ENCODE data around the gene TUBB4A. TPM values are rescaled to one million over a fixed set of nuclear protein-coding genes. Genes with fewer than 3 reads are reported as not detected.

Gene TUBB4A
- polyA plus RNA-seq, 1 donor from 2014 or later: 17.8 TPM

- no peaks in the 10 kb centered on the region for H3K9me2 ChIP-seq (ENCODE audit: insufficient read depth, low read length)
Observed at GRCh38 chr19:6446452-6446851, 55.7 kb downstream of the TUBB4A start.

More at GRCh38 chr19:6446452-6446851, 55.7 kb downstream of the TUBB4A start:
- Histone ChIP-seq H3K9me3 (ENCODE audit: low read length) (no peaks in the 10 kb centered on the region), H2AFZ (ENCODE audit: low read depth, low read length) (no peak overlapping the region), H3K4me2 (ENCODE audit: low read length) (no peak overlapping the region), H4K20me1 (ENCODE audit: insufficient read depth) (no peaks in the 10 kb centered on the region), H3K36me3 (ENCODE audit: insufficient read depth, low read length) (no peaks in the 10 kb centered on the region), H3K4me3 (ENCODE audit: low read length) (no peak overlapping the region), H3K79me2 (replicated peaks; ENCODE audit: insufficient read depth, low read length) (no peaks in the 10 kb centered on the region), H3K9ac (ENCODE audit: low read length) (no peak overlapping the region), H3K27me3 (ENCODE audit: insufficient read depth, low read depth, low read length) (no peaks in the 10 kb centered on the region), H3K27ac (ENCODE audit: low read length) (no peak overlapping the region), H3F3A (ENCODE audit: insufficient read depth, low read length, poor library complexity, severe bottlenecking) (no peaks in the 10 kb centered on the region)
- TF ChIP-seq POLR2AphosphoS5 (IDR thresholded peaks at IDR 0.05) (no peak), MXI1 (conservative IDR thresholded peaks at IDR 0.05; ENCODE audit: poor library complexity, severe bottlenecking) (no peak), TAF1 (IDR thresholded peaks at IDR 0.05; ENCODE audit: low read depth) (no peak), SMC3 (conservative IDR thresholded peaks at IDR 0.05; ENCODE audit: poor library complexity) (no peak), EP300 (conservative IDR thresholded peaks at IDR 0.05; ENCODE audit: poor library complexity, severe bottlenecking) (no peak)

Small RNA genes within 50 kb of the gene (small RNA-seq; reads per million reads assigned to genes)
- 0 reads per million in 3 experiments for gene AC010503.2

Other genes starting within 250 kb of the TUBB4A start
- 34.0 and 39.3 TPM in 2 replicates for gene MLLT1, start 222.3 kb downstream of the TUBB4A start, polyA plus RNA-seq
- gene ACER1, start 168.7 kb downstream of the TUBB4A start, polyA plus RNA-seq: 0.62 TPM in 1 of 2 replicates, not detected in the other
- gene CLPP, start 140.8 kb downstream of the TUBB4A start, polyA plus RNA-seq: 79.9 and 97.8 TPM in 2 replicates
- 154 and 179 TPM in 2 replicates for gene ALKBH7, start 129.5 kb downstream of the TUBB4A start, polyA plus RNA-seq
- gene PSPN, start 126.4 kb downstream of the TUBB4A start, polyA plus RNA-seq: 1.5 and 2.4 TPM in 2 replicates
- 53.9 and 69.2 TPM in 2 replicates for gene GTF2F1, start 109.1 kb downstream of the TUBB4A start, polyA plus RNA-seq
- 33.3 and 40.3 TPM in 2 replicates for gene KHSRP, start 77.5 kb downstream of the TUBB4A start, polyA plus RNA-seq
- 3.8 and 4.2 TPM in 2 replicates for gene SLC25A41, start 68.5 kb downstream of the TUBB4A start, polyA plus RNA-seq
- gene SLC25A23, start 42.5 kb downstream of the TUBB4A start, polyA plus RNA-seq: 36.3 and 47.2 TPM in 2 replicates
- 0.43 TPM in 1 of 2 replicates, not detected in the other for gene CRB3, start 38.0 kb downstream of the TUBB4A start, polyA plus RNA-seq
- gene DENND1C, start 20.5 kb downstream of the TUBB4A start, polyA plus RNA-seq: 0.17 TPM in 1 of 2 replicates, not detected in the other
- gene TNFSF9, start 28.7 kb upstream of the TUBB4A start, polyA plus RNA-seq: 0.86 and 1.3 TPM in 2 replicates
- not detected in 2 replicates for gene CD70, start 88.8 kb upstream of the TUBB4A start, polyA plus RNA-seq
- gene TNFSF14, start 167.9 kb upstream of the TUBB4A start, polyA plus RNA-seq: not detected in 2 replicates
- gene C3, start 218.3 kb upstream of the TUBB4A start, polyA plus RNA-seq: not detected in 2 replicates
- gene GPR108, start 235.3 kb upstream of the TUBB4A start, polyA plus RNA-seq: 24.6 and 44.5 TPM in 2 replicates
- 0.76 TPM in 2 replicates for gene TRIP10, start 237.4 kb upstream of the TUBB4A start, polyA plus RNA-seq

All from neural cell (in vitro differentiated cells).